Activated T-cell treated with anti-CD3 and anti-CD28 coated beads, Interleukin-2, amount 50 U/mL, for 4 hours (primary cell): ENCODE results near the gene CDH4. TPM values are rescaled to one million over a fixed set of nuclear protein-coding genes. Genes with fewer than 3 reads are reported as not detected.

Experiments
- ATAC-seq, 2 donors: fragments of 200-7000 bp; cut with Tn5 transposase; one replicate each; pipeline ENCODE4 v1.10.0; 2021
- DNase-seq: peaks from one replicate; pipeline ENCODE4 v3.0.0-alpha.2; 2020
- H3K27me3 Mint-ChIP-seq: one replicate; pipeline ENCODE4 v1.8.0; 2021; ENCODE audit warnings: low read depth, mixed read lengths
- H3K36me3 Mint-ChIP-seq: one replicate; pipeline ENCODE4 v1.8.0; 2022; ENCODE audit warnings: mixed read lengths; ENCODE audit not compliant: insufficient read depth
- H3K4me1 Mint-ChIP-seq: one replicate; pipeline ENCODE4 v1.8.0; 2021; ENCODE audit warnings: low read depth, mixed read lengths
- H3K4me3 Mint-ChIP-seq: one replicate; pipeline ENCODE4 v1.8.0; 2021; ENCODE audit warnings: mild to moderate bottlenecking, moderate library complexity, mixed read lengths
- H3K9me3 Mint-ChIP-seq: one replicate; pipeline ENCODE4 v1.8.0; 2021; ENCODE audit warnings: mixed read lengths
- total RNA-seq, 3 donors: library from RNA; stranded (reverse); gene quantifications; one replicate each; pipeline ENCODE4 v1.2.1, GENCODE V29; 2021

CDH4 gene
- total RNA-seq, 3 donors from 2014 or later, result 0.10 TPM; not detected in 2

- Mint-ChIP-seq H3K36me3 (no peaks in the 10 kb centered on the region), H3K4me1 (no peaks in the 10 kb centered on the region), H3K4me3 (no peak overlapping the region), H3K27me3 (no peaks in the 10 kb centered on the region), H3K9me3 (no peaks in the 10 kb centered on the region)
- ATAC-seq (peak in 1 of 2 donors; percentile 46), DNase-seq (no peak)
Observed at GRCh38 chr20:61328911-61329558, 77.0 kb downstream of the CDH4 start.

DNA sequence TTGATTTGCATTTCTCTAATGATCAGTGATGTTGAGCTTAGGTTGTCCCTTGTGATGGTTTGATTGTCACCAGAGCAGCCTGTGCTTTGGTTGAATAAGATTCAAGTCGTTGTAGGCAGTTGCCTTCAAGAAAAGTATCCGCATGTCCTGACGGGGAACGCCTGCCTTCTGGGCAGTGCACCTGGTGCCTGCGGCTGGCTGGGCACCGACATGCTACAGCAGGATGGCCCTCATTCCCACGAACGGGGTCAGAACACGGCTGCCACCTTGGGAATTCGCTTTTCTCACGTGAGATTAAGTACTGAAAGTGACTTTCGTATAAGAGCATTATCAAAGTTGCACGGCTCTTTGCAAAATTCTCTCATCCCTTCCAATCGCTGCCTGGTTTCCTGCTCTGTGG, 78.4 kb downstream of the CDH4 start:
- Mint-ChIP-seq H3K27me3 (no peaks in the 10 kb centered on the region), H3K9me3 (no peaks in the 10 kb centered on the region), H3K4me3 (no peak overlapping the region), H3K36me3 (no peaks in the 10 kb centered on the region), H3K4me1 (no peaks in the 10 kb centered on the region)
- DNase-seq (no peak), ATAC-seq (no peak)

DNA sequence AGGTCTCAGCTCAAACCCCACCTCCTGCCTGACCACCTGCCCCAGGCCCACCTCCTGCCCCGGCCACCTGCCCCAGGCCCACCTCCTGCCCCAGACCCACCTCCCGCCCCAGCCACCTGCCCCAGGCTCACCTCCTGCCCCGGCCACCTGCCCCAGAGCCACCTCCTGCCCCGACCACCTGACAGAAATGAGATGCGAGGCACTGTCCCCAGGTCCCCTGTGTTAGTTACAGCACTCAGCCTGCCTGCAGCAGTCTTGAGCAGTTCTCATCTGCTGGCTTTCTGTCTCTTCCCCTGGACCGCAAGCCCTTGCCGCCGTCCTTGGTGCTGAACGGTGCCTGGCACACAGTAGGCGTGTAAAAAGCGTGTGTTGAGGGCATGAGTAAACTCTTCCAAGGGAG, 79.5 kb downstream of the CDH4 start:
- Mint-ChIP-seq H3K4me3 (no peak overlapping the region), H3K36me3 (no peaks in the 10 kb centered on the region), H3K9me3 (no peaks in the 10 kb centered on the region), H3K27me3 (no peaks in the 10 kb centered on the region), H3K4me1 (no peaks in the 10 kb centered on the region)
- DNase-seq, result no peak
- ATAC-seq, result no peak

- H3K27me3 Mint-ChIP-seq, result no peaks in the 10 kb centered on the region
- H3K4me1 Mint-ChIP-seq, result no peaks in the 10 kb centered on the region
- DNase-seq (no peak), ATAC-seq (no peak)
- H3K4me3 Mint-ChIP-seq, result no peak overlapping the region
- no peaks in the 10 kb centered on the region for H3K36me3 Mint-ChIP-seq
- H3K9me3 Mint-ChIP-seq, result no peaks in the 10 kb centered on the region
Observed at GRCh38 chr20:61332016-61332975, 80.2 kb downstream of the CDH4 start.

DNA sequence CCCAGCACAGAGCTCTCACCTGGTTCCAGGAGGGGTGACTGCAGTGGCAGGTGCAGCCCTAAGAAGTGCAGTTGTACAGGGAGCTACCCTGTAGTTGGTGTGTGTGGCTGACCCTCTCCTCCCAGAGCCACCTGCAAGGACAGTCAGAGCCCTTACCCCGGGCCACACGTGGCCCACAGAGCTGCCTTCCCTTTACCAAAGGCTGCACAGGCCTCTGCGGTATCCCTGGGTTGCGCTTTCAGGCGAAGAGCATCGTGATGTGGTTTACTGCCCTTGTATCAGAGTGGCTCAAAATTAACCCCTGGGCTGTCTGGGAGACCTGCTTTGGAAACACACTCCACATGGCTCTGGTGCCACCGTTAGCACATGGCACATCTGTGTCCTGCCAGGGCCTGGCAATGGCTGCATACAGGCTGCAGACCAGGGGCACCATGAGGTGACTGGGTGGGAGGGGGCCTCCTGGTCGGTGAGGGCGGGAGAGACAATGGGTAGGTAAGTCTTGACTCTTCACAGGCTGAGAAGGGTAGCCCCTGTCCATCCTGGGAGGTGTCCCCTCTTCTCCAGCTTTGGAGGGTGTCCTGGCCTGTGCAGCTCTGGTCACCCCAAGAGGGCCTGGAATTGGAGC, 81.5 kb downstream of the CDH4 start:
- Mint-ChIP-seq H3K4me1 (no peaks in the 10 kb centered on the region), H3K27me3 (no peaks in the 10 kb centered on the region), H3K9me3 (no peaks in the 10 kb centered on the region), H3K36me3 (no peaks in the 10 kb centered on the region), H3K4me3 (no peak overlapping the region)
- DNase-seq (no peak), ATAC-seq (no peak)

DNA sequence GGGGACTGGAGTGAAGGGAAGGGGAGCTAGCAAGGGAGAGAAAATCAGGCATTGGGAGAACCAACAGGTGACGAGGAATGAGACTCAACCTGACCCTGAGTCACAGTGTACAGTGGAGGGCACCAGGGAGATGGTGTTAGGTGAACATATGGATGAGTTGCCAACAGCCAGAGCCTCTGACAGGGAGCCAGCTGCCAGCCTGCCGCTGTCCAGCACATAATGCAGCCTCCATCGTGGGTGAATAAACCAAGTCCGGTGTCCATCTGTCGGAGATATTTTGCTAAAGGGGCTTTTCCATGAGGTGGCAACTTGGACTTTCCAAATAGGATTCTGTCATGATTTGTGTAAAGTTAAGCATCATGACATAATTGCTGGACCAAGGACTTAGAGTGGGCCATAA, 88.1 kb downstream of the CDH4 start:
- DNase-seq (no peak), ATAC-seq (no peak)

DNA sequence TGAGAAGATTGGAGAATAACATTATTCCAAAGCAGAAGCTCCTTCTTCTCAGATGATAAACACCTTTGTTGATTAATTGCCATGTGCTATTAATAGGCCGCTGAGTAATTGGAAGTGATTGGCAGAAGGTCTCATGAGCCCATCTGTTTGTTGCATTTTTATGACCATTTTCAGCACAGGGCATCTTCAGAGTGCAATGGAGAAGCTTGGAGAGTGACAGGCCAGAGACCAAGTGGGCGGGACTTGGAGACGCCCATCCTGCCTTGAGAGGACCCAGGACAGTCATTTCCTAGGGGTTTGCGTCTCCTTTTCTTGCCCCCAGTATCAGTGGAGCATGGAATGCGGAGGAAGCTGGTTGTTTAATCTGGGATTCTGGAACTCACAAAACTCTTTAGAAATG, 89.5 kb downstream of the CDH4 start:
- no peak overlapping the region for H3K4me3 Mint-ChIP-seq
- no peaks in the 10 kb centered on the region for H3K9me3 Mint-ChIP-seq
- no peaks in the 10 kb centered on the region for H3K4me1 Mint-ChIP-seq
- peaks cover 9% of the 10 kb centered on the region for H3K27me3 Mint-ChIP-seq
- ATAC-seq (no peak), DNase-seq (no peak)
- H3K36me3 Mint-ChIP-seq, result no peaks in the 10 kb centered on the region

More for the DNA sequence above, 88.1 kb downstream of the CDH4 start:
- Mint-ChIP-seq H3K4me1 (no peaks in the 10 kb centered on the region), H3K36me3 (no peaks in the 10 kb centered on the region), H3K4me3 (no peak overlapping the region), H3K27me3 (peaks cover 1% of the 10 kb centered on the region), H3K9me3 (no peaks in the 10 kb centered on the region)

GRCh38 chr20:61343934-61344333, 91.9 kb downstream of the CDH4 start:
- Mint-ChIP-seq H3K27me3 (peaks cover 9% of the 10 kb centered on the region), H3K4me3 (no peak overlapping the region), H3K4me1 (no peaks in the 10 kb centered on the region), H3K36me3 (no peaks in the 10 kb centered on the region), H3K9me3 (peaks cover 8% of the 10 kb centered on the region)
- DNase-seq (no peak), ATAC-seq (no peak)

DNA sequence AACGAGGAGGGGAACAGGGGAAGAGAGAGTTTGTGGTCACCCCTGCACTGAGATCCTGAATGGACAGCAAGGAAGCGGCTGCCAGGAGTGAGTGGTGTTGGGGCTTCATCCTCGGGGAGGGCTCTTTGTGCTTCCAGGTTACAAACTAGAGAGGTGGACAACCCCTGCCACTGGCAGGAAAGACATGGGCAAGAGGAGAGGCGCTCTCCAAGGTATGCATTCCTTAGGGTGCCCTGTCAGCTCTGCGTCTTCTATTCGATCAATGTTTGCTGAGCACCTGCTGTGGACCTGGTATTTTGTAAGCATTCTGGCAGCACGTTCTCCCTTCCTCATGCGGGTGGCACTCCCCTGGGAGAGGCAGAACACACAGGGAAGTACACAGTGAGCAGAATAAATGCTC, 93.6 kb downstream of the CDH4 start:
- ATAC-seq (no peak), DNase-seq (no peak)
- no peaks in the 10 kb centered on the region for H3K36me3 Mint-ChIP-seq
- H3K4me1 Mint-ChIP-seq, result no peaks in the 10 kb centered on the region
- peaks cover 9% of the 10 kb centered on the region for H3K27me3 Mint-ChIP-seq
- H3K9me3 Mint-ChIP-seq, result peaks cover 8% of the 10 kb centered on the region
- no peak overlapping the region for H3K4me3 Mint-ChIP-seq

- no peak for DNase-seq
- Mint-ChIP-seq H3K36me3 (no peaks in the 10 kb centered on the region), H3K4me1 (no peaks in the 10 kb centered on the region), H3K9me3 (peaks cover 8% of the 10 kb centered on the region), H3K4me3 (no peak overlapping the region), H3K27me3 (peaks cover 9% of the 10 kb centered on the region)
- no peak for ATAC-seq
Observed at GRCh38 chr20:61346996-61347395, 94.9 kb downstream of the CDH4 start.

GRCh38 chr20:61347443-61347842, 95.4 kb downstream of the CDH4 start:
- H3K27me3 Mint-ChIP-seq, result peaks cover 9% of the 10 kb centered on the region
- H3K4me3 Mint-ChIP-seq, result no peak overlapping the region
- ATAC-seq (no peak), DNase-seq (no peak)
- no peaks in the 10 kb centered on the region for H3K36me3 Mint-ChIP-seq
- H3K9me3 Mint-ChIP-seq, result peaks cover 8% of the 10 kb centered on the region
- no peaks in the 10 kb centered on the region for H3K4me1 Mint-ChIP-seq

- no peaks in the 10 kb centered on the region for H3K4me1 Mint-ChIP-seq
- peaks cover 8% of the 10 kb centered on the region for H3K9me3 Mint-ChIP-seq
- no peaks in the 10 kb centered on the region for H3K36me3 Mint-ChIP-seq
- DNase-seq (no peak), ATAC-seq (no peak)
- no peak overlapping the region for H3K4me3 Mint-ChIP-seq
- peaks cover 9% of the 10 kb centered on the region for H3K27me3 Mint-ChIP-seq
Observed at GRCh38 chr20:61349447-61350165, 97.5 kb downstream of the CDH4 start.

DNA sequence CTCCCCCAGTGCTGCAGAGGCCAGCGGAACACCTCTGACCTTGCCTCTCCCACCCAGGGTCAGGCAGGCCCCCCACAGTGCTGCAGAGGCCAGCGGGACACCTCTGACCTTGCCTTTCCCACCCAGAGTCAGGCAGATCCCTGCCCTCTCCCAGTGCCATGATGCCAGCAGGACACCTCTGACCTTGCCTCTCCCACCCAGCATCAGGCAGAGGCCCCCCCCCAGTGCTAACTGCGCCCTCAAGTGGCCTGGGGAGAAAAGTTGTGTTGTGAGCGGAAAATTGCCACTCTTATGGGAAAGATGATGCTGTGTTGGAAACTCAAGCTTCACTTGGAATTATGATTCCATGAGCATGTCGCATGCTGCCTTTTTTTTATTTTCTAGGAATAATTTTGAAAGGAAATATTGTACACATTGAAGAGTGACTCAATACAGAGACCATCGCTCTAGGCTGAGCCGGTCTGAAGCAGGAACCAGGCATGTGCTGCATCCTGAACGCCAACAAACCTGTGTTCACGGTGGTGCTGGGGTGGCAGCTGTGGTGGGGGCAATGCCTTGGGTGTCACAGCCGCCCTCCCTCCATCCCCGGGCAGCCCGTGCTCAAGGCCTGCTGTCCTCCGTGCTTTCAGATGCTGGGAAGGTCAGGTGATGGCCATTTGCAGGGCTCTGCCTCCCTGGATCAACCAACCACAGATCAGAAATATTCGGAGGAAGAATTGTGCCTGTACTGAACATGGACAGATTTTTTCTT, 98.6 kb downstream of the CDH4 start:
- Mint-ChIP-seq H3K4me1 (no peaks in the 10 kb centered on the region), H3K4me3 (no peak overlapping the region), H3K36me3 (no peaks in the 10 kb centered on the region), H3K27me3 (peaks cover 4% of the 10 kb centered on the region), H3K9me3 (peaks cover 8% of the 10 kb centered on the region)
- DNase-seq (no peak), ATAC-seq (no peak)
